ENCODE data around the gene EPYC. TPM values are rescaled to one million over a fixed set of nuclear protein-coding genes. Genes with fewer than 3 reads are reported as not detected.

The EPYC gene
- total RNA-seq, 1 donor from 2014 or later, result not detected

DNA sequence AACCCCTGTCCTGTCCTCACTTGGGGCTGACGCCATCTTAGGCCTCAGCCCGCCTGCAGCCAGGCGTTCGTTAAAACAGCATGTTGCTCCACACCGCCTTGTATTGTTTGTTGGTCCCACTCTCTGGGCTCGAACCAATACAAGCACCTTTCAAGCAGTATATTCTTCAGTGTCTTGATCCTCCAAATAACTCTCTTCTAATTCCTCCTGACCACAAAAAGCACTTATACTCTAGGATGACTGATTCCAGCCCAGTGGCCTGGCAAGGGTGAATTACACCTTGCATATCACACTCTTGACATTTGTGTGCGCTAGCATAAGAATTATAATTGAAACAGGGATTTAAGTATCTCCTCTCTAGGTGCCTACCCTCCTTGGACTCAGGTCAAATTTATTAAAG lies 56.9 kb downstream of the EPYC start:
- no peaks in the 10 kb centered on the region for H3K9me3 ChIP-seq
- H3K27me3 ChIP-seq, result no peaks in the 10 kb centered on the region
- no peak for TF ChIP-seq CTCF (IDR thresholded peaks at IDR 0.05)
- no peaks in the 10 kb centered on the region for H3K4me1 ChIP-seq
- DNase-seq (ENCODE audit: low spot score in 2 of 2), result no peak
- no peak overlapping the region for H3K4me3 ChIP-seq
- intact Hi-C loops (cut with DNase I), result no loop called here
- H3K27ac ChIP-seq, result no peak overlapping the region
- no peaks in the 10 kb centered on the region for H3K36me3 ChIP-seq

DNA sequence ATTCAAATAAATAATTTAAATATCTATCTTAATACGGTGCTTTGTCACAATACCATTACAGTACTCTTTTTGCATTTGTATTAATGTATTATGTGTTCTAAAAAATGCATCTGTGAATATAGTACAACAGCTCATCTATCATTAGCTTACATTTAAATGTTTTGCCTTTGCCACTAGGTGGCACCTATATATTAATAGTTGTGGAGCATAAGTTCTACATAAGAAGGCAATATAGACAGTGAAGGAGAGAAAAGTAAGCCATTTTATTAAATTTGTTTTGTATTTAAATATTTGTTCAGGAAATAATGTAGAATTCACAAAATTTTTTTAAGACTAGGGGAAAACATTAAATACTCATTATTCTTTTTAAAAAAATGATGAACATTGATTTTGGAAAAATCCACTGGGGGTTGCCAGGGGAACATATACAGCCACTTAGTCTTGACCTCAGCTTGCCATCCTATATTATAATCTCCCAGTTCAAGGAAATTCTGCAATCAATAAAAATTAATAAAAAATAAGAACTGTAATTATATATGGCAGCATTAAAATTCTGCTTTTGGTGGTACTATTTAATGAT lies 59.6 kb downstream of the EPYC start:
- intact Hi-C loops (cut with DNase I), result no loop called here

GRCh38 chr12:90943255-90943654 lies 61.5 kb downstream of the EPYC start:
- H3K36me3 ChIP-seq, result no peaks in the 10 kb centered on the region
- no peaks in the 10 kb centered on the region for H3K27me3 ChIP-seq
- no peak overlapping the region for H3K4me3 ChIP-seq
- no peaks in the 10 kb centered on the region for H3K9me3 ChIP-seq
- TF ChIP-seq CTCF (IDR thresholded peaks at IDR 0.05), result no peak
- intact Hi-C loops (cut with DNase I), result no loop called here
- H3K27ac ChIP-seq, result no peak overlapping the region
- no peaks in the 10 kb centered on the region for H3K4me1 ChIP-seq
- DNase-seq (ENCODE audit: low spot score in 2 of 2), result no peak

More for the DNA sequence above, 59.6 kb downstream of the EPYC start:
- no peaks in the 10 kb centered on the region for H3K36me3 ChIP-seq
- no peaks in the 10 kb centered on the region for H3K9me3 ChIP-seq
- no peaks in the 10 kb centered on the region for H3K27me3 ChIP-seq
- no peaks in the 10 kb centered on the region for H3K4me1 ChIP-seq
- no peak overlapping the region for H3K4me3 ChIP-seq
- TF ChIP-seq CTCF (IDR thresholded peaks at IDR 0.05), result peak in 2 of 3 experiments; percentile 24 to 32
- no peak overlapping the region for H3K27ac ChIP-seq
- no peak for DNase-seq (ENCODE audit: low spot score in 2 of 2)

DNA sequence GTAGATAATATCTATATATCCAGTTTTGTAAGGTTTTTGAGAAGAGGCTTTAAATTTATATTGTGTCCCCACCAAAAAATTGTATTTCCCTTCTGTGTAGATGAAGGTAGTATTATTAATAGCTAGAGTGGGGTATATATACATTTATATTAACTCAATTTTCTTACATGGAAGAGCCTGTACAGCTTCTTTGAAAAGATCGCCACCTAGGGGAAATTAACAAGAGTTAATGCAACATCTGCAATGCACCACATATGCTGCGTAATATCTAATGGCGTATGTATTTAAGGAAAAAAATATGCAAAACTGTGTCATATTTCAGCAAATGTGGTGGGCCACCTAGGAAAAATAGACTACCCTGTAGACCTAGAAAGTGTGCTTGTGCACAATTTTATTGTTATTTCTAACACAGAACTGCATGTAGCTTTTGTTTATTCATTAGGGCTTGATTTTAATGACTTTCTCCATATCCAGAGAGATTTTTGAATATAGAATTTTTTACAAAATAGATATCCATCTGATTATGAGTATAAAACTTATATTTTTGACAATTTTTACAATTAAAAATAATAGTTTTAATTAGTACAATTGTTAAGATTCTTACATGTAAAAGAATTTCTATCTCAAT lies 63.8 kb downstream of the EPYC start:
- TF ChIP-seq CTCF (IDR thresholded peaks at IDR 0.05), result peak in 2 of 3 experiments; percentile 46 to 48
- intact Hi-C loops (cut with DNase I), result no loop called here

DNA sequence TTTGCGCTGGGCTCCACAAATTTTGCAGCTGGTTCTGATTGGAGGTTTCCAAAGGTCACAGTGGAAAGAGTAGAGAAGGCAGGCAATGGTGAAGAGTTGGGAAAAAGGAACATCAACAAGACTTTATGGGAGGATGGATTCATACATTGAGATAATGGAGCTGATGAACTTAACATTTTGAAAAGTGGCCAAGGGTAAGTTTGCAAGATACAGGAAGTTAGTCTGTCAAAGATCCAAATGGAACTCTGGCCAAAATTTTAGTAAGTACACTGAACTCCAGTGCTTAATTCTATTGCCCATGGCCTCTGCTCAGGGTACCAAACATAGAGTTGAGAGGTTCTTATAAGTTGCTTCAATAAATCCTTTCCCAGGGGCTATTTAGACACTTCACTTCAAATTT lies 65.4 kb downstream of the EPYC start:
- Histone ChIP-seq H3K27me3 (no peaks in the 10 kb centered on the region), H3K27ac (no peak overlapping the region), H3K4me3 (no peak overlapping the region), H3K36me3 (no peaks in the 10 kb centered on the region), H3K4me1 (no peaks in the 10 kb centered on the region), H3K9me3 (no peaks in the 10 kb centered on the region)
- no peak for TF ChIP-seq CTCF (IDR thresholded peaks at IDR 0.05)
- no peak for DNase-seq (ENCODE audit: low spot score in 2 of 2)
- intact Hi-C loops (cut with DNase I), result no loop called here

More for the DNA sequence above, 63.8 kb downstream of the EPYC start:
- Histone ChIP-seq H3K27ac (no peak overlapping the region), H3K36me3 (no peaks in the 10 kb centered on the region), H3K4me3 (no peak overlapping the region), H3K9me3 (no peaks in the 10 kb centered on the region), H3K4me1 (no peaks in the 10 kb centered on the region), H3K27me3 (no peaks in the 10 kb centered on the region)
- no peak for DNase-seq (ENCODE audit: low spot score in 2 of 2)
